Activated T-helper 1 cell treated with Interleukin-2 at 50 U/mL for 16 hours (primary cell): Measurements from ENCODE around the gene SMAD3.

Experiments
- DNase-seq: peaks from one replicate; pipeline ENCODE4 v3.0.0-alpha.2; 2020; ENCODE audit warnings: low read depth

SMAD3 gene

DNA sequence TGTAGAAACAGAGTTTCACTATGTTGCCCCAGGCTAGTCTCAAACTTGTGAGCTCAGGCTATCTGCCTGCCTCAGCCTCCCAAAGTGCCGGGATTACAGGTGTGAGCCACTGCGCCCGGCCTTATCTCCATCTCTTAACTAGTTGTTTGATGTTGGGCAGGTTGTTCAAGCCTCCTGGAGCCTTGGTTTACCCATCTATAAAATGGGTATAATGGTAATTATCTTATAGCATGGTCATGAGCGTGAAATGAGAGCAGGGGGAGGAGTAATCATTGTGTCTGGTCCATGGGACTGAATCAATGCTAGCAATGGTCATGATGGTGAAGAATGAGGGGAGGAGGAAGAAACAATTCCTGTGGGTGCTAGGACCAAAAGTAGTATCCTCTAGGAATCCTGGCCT lies 32.0 kb downstream of the SMAD3 start:
- DNase-seq = no peak

DNA sequence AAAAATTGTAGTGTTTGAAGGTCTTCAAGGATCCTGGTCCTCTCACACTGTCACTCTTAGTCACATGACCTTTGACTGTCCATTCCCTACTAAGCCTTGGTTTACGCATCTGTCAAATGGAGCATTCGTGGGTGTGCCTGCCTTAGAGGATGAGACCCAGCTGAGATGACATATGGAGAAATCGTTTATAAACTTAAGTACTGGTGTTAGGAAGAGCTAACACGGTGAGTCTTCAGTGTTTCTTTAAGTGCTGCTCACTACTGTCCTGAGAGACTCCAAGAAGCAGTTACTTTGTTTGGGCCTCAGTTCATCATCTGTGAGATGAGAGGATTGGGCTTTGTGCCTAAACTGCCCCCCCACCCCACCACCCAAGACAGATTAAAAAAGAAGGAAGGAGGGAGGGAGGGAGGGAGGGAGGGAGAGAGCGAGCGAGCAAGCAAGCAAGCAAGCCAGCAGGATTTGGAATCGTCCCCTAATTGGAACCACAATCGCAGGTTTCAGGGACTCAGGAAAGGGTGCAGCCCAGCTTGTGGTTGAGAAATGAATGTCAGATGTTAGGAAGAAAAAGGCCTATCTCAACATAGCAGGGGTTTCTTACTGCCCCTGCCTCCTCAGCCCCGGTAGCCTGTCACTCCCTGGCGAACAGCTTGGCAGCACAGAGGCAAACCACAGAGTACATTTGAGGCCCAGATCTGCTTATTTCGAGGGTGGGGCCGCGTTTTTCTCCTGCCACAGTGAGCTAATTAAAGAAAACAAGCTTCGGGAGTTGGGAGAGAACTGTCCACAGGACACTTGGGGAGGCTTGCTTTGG lies 32.7 kb downstream of the SMAD3 start:
- no peak for DNase-seq

DNA sequence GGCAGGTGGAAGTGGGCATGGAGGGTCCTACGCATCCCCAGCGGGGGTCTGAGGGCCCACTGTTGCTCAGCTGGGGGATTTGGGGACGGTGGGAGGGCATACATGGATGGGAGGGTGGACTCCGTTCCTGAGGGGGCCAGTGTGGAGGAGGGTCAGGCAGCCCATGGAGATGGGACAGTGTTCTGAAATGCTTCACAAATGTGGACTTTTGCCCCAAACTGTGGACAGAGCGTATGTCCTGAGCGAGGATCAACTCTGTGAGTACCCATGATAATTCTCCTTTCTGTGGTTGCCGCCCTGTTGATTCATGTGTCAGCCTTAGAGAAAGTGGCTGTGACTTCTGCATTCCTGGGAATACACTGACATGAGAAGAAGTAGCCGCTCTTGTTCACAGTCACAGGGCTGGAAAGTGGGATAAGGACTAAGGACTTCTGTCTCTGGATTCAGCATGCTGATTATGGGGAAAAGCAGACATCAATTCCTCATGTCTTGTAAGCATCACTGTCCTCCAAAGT lies 33.4 kb downstream of the SMAD3 start:
- DNase-seq = no peak

DNA sequence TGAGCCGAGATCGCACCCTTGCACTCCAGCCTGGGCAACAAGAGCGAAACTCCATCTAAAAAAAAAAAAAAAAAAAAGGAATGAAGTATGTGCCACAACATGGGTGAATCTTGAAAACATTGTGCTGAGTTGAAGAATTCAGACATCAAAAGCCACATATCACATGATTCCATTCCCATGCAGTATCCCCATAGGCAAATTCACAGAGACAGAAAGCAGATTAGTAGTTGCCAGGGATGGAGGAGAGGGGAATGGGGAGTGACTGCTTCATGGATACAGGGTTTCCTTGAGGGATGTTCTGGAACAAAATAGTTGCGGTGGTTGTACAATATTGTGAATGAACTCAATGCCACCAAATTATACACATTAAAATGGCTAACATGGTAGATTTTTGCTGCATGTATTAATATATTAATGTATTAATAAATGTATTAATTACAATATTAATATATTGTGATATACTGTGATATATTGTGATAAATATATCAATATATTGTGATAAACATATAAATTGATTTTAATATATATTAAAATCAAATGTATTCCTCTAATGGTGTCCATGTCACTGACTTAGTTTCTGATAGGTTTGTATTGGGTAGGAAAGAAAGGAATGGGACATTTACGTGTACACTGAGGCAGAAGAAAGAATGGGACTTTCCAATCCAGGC lies 34.9 kb downstream of the SMAD3 start:
- no peak for DNase-seq

DNA sequence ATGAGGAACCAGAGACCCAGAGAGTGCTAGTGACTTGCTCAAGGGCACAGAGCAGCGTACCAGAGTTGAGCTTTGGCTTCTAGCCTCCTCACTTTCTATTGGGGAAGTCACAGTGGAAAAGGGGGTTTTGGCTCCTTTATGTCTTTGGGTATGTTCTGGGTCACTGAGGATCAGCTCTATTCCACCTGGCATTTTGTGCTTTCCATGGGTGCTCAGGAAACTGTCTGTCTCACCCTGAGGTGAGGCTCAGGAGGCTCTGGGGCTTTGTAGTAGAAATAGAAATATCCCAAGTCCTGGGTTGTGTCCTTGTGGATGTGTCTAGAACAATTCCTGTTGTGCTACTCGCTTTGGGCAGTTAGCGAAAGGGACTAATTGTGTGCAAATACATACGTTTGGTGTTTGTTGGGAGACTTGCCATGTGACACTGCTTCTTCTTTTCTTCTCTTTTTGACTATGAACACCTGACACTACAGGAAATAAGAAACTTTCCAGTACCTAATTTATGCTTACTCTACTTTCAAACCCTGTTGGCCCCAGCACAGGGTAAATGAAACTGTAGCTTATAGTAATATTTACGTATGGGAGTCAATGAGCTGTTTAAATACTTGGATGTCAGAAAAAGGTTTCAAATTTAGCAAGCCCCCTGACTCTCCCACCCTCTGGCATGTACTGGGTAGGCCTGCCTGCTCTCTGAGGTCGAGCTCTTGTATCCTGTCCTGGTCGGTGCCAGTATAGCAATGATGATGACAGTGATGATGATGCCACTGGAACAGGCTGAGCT lies 35.6 kb downstream of the SMAD3 start:
- DNase-seq = no peak

DNA sequence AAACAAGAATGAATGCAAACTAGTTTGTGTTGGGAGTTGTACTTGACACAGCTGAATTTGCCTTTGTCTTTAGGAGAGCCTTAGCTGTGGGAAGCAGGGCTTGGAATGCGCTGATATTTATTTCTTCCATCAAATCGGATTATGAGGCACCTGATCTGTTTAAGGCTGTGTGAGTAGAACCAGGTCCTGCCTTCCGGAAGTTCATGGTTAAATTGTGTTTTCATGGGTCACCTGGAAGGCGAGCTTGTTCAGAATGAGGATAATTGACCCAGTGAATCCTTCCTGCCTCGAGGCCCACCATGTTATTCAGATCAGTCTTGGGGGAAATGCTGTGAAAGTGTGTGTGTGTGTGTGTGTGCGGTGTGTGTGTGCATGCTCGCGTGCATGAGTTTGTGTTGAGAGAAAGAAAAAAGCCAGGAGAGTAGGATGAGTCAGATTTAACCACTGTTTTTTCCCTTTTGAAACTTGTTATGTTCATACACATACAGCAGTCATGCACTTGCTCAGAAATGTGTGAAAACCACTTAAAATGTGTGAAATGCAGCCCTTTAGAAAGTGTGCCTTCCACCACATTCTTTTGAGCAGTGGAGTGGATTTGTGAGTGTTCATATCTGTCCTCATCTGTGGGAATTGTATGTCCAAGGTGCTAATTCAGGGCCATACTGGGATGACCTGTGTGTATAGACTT lies 36.7 kb downstream of the SMAD3 start:
- no peak for DNase-seq

DNA sequence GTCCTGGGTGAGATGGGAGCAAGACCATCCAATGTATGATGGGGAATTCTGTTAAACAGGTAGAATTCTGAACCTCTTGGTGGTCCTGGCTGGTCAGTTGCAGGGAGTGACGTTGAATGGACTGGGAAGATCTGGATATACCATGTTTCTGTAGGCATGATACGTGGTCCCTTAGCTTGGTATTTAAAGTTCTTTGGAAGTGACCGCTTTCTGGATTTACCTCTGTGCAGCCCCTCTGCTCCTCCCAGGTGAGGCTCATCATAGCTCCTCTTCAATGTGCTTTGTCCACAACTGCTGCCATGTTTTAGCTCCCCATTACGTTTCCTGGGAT lies 37.2 kb downstream of the SMAD3 start:
- no peak for DNase-seq

DNA sequence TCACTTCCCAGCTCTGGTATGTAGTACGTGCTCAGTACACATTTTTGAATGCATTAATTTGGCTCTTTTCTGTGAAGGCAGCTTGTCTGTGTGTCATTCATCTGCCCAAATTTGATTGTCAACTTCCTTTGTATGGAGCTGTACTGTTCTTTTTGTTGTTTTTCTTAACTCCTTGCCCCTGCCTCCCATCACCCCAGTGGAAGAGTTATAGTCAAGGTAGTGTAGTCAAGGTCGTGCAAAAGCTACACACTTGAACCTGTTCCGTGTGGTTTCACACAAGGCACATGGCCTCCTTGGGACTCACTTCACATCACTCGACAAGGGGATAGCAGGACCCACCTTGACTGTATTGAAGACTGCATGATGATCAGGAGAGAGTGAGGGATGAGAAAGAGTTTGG lies 37.6 kb downstream of the SMAD3 start:
- no peak for DNase-seq

DNA sequence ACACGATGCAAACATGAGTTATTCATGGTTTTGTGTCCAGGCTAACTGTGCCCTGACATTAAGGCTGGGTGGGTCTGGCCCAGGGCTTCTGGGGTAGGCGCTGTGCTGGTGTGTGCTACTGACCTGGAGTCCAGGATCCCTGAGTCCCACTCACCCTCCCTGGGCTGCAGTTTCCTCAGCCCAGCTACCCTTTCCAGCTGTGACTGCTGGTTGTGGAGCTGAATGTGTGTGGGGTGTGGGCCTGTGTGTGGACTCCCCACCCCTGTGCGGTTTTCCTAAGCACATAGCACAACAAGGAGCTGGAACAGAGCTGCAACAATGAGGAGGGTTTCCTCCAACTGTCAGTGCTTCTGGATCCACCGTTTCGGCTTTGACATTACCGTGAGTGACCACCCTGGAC lies 38.0 kb downstream of the SMAD3 start:
- DNase-seq = no peak

DNA sequence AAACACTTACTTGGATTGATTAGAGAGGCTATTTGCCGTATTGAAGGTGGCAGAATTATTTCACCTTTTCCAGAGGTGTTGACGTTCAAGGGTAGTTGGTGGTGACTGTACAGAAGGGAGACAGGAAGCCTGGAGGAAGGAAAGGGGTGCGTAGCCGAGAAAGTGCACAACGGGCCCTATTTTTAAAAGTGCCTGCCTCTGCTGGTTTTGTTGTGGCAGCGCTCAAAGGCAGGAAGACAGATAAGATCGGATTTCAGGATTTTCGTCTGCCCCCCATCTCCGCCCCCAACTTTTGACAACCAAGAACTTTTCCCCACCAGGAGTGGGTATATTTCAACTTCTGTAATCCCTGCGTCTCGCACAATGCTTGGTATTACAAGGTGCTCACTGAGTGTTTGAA lies 38.5 kb downstream of the SMAD3 start:
- no peak for DNase-seq

DNA sequence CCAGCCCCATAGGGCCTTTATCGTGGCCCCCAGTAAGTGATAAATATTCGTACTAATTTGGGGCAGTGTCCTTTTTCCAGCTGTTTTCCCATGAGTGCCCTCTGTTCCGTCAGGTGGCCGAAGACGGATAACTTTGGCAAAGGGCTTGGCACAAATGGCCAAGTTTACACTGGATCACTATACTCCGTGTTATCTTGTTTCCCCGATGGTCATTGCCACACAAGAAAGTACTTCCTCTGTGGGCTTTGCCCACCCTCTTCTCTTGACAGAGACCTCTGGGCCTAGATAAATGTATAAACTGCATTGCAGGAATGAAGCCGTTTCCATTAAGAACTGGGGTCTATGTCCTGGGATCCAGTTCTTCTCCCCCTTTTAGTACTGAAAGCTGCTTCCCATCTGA lies 39.1 kb downstream of the SMAD3 start:
- DNase-seq = no peak

DNA sequence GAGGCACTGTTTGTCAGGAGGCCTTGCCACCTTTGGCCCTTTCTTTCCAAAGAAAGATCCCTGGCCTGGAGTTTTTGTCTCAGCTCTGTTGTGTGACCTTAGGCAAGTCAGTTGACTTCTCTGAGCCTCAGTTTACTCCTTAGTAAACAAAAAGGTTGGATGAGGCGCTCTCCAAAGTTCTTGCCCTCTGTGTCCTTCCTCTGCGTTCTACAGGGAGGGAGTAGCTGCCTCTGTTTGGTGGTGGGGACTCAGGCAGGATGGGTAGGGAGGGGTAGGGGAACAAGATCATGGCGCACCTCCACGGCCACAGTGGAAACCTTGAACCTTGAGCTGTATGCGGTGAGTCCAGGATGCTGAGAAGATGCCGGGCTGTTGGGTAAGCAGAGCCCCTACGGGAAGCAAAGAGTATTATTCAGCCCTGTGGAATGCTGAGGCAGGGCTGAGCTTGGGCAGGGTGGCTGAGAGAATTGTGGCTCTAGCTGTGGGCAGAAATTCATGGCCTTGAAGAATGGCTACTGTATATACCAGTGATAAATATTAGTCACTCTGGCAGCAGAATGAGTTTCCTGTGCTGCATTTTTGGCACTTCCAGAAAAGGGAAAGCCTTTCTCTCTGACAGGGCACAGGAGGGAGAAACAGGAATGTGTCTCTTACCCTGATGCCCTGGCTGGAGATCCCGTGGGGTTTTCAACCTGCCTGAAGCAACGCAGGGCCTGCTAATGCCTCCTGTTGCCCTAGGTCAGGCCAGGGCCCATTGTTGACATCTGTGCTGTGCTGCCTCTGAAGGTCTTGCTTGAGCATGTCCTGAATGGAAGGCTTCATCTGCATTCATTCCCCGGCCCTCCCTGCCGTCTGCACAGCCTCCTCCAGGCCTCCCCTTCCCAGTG lies 39.9 kb downstream of the SMAD3 start:
- DNase-seq = no peak

DNA sequence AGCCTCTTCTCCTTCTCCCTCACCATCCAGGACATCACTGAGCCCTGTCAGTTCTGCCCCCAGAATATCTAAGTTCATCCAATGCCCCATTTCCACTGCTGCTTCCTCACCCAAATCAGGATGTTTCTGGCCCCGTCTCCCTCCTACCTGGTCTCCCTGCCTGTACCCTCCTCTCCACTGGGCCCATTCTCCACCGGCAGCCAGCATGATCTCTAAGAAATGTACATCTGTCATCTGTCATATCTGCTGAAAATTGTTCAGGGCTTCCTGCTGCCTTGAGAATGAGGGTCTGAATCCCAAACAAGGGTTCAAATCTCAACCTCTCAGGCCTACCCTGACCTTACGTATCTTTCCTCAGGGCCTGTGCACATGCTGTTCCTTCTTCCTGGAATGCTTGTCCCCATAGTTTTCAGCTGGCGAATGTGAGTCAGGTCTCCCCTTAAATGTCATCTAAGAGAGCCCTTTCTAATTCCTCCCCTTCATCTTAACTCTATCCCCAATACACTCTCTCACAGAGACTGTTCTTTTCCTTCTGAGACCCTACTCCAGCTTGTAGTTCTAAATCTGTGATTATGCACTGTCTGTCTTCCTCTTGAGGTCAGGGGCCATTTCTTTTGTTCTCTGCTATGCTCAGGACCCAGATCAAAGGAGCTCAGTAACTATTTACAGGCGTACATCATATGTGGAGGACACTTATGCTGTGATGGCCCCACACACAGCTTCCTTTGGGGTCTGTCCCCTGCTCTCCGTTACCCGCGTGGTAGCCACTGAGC lies 40.8 kb downstream of the SMAD3 start:
- no peak for DNase-seq

DNA sequence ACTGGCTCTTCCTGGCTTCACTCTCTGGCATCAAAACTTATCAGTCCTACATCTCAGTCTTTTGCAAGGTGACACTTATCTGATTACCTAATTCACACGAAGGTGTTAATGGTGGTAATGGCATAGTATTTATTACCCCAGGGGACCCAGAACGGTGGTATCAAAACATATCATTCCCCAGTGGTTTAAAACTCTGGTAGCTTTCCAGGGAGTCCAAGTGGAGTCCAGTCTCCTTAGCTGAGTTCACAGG lies 41.3 kb downstream of the SMAD3 start:
- DNase-seq = no peak

DNA sequence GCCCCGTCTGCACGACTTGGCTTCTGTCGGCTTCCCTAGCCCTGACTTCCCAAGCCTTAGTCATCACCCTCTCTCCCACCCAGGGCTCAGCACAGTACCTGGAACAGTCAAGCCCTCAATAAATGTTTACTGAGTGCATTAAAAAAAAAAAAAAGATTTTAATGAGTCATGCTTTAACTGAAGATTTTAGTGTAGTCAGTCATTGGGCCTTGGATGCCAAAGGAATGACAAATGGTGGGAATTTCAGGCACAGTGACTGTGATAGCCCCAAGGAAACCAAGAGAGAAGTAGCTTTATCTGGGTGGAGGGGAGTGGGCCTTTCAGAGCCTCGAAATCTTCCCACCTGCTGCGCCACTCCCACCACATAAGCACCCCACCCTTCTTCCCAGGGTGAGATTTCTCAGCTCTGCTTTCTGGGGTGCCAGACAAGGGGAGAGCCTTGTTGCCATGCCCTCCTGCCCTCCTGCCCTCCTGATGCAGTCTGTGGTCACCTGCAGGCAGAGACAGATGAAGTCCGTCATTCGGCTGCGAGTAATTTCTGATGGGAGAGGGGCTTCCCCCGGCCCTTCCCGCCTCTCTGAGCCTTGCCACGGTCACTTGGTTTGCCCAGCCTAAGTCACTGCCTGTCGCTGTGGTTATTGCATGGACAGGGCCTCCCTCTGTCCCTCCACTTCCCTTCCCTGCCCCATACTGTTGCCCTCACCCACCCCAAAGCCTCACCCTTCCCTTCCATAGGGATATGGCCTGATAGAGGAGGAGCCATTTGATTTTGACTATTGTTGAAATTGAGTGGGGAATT lies 41.8 kb downstream of the SMAD3 start:
- DNase-seq = no peak

DNA sequence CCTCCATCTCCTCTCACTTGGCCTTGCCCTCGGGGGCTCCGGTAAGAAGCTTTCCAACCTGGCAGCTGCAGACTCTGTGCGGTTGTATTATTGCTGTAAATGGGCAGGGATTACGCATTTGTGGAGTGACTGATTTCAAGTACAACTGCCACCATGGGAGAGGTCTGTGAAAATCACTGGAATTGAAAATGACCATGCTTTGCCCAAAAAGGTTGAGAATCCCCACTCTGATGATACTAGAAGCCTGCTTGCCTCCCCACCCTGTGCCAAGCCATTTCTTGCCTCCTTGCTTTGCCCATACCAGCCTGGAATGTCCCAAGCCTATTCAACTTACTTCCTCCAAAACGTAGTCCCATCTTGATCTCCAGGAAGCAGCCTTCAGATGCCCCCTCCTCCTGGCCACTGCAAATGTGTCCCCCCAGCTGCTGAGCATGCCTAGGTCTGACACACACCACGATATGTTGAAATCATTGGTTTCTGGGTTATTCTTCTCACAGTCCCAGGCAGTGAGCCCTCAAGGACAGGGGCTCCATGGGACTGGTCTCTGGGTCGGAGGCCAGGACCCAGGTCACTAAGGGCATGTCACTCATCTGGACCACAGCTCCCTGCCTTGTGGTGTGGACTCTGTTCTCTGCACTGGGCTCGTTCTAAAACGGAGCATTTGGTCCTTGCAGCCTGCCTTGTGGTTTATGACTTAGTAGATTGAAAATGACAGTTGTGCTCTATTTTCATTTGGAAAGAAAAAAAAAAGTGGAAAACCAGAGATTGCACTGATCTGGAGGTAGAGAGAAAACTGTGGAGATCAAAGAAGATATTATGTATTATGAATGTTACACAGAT lies 42.9 kb downstream of the SMAD3 start:
- DNase-seq = no peak

DNA sequence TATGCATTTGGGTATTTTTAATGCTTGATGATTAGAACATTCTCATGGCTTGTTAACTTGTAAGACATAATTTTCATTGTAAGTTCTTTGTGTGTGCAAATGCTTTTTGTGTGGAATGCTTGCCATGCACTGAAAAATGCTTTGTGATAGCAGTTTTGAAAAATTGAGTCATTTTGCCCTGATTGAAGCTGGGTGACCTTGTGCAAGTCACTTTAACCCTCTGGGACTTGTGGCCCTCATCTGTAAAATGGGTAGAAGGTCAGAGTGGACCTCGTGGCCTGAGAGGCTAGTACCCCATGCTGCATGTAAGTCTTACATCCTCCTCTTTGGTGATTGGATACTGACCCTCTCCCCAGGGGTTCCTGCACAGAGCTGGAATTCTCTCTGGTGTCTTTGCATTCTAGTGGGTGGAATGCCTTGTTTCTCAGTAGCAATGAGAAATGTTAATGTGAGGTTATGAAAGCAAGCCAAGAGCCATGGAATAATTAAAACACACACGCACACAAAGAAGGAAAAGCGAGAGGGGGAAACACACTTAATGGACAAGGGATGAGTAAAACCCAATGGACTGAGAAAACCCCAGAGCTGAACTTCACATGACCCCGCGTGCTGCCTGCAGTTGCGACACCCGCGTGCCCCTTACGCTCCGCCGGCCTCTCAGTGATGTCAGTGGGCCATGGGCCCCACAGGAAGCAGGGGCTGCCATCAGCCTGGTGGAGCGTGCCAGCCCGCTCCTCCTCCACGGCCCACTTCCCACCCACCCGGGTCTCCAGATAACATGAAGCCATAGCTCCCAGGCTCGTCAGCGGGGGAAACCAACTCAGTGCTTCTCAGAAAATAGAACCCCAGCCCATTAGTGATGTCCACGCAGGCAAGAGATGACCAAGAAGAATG lies 44.0 kb downstream of the SMAD3 start:
- no peak for DNase-seq

DNA sequence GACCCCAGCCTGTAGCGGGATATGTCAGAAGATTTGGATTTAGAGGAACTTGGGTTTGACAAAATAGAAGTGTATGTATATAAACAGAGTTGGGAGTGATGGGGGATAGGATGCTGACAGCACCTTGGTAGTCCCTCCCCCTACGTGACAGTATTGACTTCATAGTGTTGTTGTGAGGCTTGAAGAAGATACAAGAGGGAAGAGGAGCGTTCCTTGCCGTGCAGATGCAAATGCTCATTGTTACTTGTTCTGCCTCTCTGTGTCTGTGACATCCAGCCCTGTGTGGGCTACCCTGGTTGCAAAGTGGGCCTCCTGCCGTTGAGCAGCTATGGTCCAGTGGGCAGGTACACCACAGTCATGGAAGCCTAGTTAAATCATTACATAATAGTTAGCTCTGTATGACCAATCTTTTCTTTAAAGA lies 45.0 kb downstream of the SMAD3 start:
- no peak for DNase-seq
